ENCODE results near the gene ADARB2.
"Not testable (repeated sequence)": the region's sequence is repeated elsewhere in the genome, so short reads cannot be mapped to it uniquely, and the experiment has no call there.

ADARB2 gene

DNA sequence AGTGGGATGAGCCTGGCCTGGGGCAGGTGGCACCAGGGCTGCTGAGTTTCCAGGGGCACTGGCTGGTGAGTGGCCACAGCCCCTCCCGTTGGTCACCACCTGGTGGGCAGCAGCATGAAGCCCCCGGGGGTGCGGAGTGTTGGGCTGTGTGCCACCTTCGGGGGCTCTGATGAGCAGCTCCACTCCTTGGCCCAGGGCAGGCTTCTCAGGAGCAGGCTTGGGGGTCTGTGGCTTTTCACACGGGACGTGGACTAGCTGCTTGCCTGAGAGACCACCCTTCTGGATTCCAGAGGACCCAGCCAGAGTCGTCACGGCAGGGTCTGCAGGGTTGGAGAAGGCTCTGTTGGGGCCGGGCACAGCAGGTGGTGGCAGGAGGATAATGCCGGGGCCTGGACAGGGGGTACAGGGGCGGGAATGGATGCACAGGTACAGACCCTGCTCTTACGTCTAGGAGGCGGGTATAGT lies 193.1 kb downstream of the ADARB2 start:
- no peak for DNase-seq (ENCODE audit: low read depth)

- DNase-seq (ENCODE audit: low read depth), result no peak
These were observed 193.7 kb downstream of the ADARB2 start for GRCh38 chr10:1543596-1543995.

DNA sequence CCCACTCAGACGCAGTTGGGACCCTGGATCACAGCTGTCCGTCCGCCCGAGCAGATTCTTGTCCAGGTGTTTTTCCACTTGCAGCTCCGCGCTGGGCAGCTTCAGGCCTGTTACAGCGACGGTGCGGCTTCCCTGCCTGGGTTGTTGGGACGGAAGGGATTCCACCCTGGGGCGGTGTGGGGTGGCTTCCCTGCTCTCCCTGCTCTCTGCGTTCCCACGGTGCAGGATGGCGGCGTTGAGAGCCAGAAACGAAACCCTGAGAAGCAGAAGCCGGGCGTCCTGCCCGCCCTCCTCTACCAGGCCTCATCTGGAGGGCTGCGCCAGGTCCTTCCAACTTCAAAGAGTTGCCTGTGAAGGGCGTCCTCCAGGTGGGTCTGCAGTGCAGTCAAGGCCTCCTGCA lies 194.4 kb downstream of the ADARB2 start:
- no peak for DNase-seq (ENCODE audit: low read depth)

GRCh38 chr10:1540144-1540543 lies 197.2 kb downstream of the ADARB2 start:
- DNase-seq (ENCODE audit: low read depth), result no peak

GRCh38 chr10:1539216-1539615 lies 198.1 kb downstream of the ADARB2 start:
- DNase-seq (ENCODE audit: low read depth), result no peak

DNA sequence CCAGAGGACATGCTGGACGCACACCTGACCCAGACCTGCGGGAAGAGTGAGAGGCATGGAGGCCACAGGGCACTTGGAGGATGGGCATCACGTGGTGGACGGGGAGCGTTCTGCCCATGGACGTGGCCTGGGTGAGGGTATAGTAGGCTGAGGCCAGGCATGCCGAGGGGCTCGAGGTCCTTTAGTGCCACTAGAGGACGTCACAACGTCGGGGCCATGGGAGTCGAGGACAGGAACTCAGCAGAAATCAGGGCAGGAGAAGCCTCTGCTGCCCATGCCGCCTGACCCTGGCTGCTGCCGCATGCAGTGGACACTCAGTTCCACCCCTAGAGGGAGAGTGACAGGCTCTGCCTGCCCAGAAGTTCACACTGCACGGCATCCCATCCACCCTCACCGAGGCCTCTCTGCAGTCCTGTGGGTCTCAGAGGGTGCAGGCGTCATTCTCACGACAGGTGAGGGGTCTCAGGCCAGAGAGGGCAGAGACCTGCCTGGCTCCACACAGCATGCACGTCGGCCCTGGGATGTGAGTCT lies 198.7 kb downstream of the ADARB2 start:
- DNase-seq (ENCODE audit: low read depth), result no peak

DNA sequence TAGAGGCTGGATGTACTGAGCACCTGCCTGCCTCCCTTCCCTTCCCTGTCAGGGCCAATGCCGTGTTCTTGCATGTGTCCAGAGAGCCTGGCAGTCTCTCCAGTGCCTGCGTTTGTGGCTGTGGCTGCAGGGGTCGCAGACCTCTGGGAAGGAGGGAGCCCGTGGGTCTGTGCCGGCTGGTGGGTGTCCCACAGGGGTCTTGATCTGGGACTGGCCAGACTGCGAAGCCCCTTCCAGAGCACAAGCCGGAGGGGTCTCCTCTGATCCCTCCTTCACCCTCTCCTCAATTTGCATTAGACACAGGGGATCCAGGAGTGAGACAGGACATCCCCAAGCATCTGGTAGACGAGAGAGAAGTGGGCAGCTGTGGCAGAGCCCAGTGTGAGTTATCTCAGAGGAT lies 199.2 kb downstream of the ADARB2 start:
- no peak for DNase-seq (ENCODE audit: low read depth)

- not testable (repeated sequence) for DNase-seq (ENCODE audit: low read depth)
These were observed 199.9 kb downstream of the ADARB2 start for GRCh38 chr10:1537449-1537848.

DNA sequence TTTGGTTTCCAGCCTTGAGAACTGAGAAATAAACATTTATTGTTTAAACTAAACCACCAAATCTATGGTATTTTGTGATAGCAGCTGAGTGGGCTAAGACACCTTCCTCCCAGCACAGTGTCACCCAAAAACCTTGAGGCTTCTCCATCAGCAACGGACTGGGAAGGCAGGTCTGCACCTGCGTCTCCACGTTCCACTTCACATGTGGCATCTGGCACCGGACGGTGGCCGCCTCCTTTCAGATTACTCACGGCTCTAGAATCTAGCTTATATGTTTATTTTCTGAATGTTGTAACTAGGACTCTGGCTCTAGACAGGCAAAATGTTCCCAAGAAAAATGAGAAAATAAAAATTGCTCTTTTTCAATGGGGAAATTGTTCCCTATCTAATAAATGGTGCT lies 201.0 kb downstream of the ADARB2 start:
- DNase-seq (ENCODE audit: low read depth), result no peak

GRCh38 chr10:1535301-1535965 lies 201.9 kb downstream of the ADARB2 start:
- no peak for DNase-seq (ENCODE audit: low read depth)

GRCh38 chr10:1534820-1535219 lies 202.5 kb downstream of the ADARB2 start:
- no peak for DNase-seq (ENCODE audit: low read depth)

DNA sequence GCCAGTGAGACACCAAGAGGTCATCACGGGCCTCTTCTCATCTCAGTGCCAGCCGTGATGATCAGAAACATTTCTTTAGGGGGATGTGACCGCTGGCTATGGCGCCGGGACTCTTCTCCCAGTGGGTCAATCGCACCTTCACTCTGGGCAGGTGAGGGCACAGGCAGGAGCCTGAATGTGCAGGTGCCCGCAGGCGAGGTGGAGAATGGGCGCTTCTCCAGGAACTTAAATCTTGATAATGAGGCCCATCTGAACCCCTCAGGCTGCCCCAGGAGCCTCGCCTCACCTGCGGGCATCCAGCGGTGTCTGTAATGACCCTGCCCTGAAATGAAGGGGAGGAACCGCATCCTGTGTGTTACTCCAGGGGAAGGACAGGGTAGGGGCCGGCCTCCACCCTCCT lies 204.7 kb downstream of the ADARB2 start:
- no peak for DNase-seq (ENCODE audit: low read depth)

DNA sequence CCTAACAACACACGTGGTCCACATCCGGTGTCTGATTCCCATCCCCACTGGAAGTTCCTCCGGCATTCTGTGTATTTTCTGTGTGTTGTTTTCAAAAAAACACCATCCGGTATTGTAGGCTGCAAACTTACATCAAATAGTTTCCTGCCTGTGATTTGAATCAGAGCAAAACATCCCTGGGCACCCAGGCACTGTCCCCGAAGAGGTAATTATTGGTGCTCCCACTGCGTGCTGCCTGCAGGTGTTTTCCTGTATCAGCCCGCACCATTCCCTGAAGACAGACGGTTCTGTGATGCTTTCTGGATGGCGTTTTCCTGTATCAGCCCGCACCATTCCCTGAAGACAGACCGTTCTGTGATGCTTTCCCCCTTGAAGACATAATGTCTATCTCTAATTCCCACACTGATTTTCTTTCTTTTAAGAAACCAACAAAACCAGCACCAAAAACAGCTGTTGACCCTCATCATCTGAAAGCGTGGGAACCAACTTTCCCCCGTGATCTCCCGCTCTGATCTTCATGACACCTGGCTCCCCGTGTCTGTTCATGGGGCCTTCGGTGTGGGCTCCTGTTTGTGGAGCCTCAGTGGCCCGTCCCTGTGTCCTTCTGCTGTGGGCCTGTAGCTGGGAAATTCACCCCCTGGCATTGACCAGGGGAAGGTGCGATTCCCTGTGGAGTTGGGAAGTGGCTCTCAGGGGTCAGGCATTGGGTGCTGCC lies 205.3 kb downstream of the ADARB2 start:
- DNase-seq (ENCODE audit: low read depth), result no peak

DNA sequence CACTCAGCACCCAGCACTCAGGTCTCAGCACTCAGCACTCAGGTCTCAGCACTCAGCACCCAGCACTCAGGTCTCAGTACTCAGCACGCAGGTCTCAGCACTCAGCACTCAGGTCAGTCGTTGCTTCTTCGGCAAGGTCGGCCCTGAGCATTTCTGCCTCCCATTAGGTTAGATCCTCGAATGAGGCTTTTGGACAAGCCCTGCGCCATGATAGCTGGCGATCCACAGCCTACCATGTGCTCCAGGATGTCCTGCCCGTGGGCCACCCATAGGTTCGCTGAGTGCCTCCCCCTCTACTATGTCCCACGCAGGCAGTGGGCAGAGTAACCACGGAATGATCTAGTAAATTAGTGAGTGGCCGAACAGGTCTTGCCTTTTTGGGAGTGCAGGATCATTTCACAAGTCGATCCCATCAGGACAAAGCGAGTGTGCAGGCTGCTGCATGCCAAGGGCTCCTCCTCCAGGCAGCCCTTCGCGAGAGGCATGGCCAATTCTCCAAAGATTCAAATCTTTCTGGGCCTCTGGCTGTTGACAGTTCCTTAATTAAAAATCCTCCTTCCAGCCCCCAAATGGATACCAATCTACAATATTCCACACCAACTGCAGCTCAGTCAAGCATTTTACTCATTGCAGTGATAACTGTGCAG lies 206.3 kb downstream of the ADARB2 start:
- DNase-seq (ENCODE audit: low read depth), result no peak

DNA sequence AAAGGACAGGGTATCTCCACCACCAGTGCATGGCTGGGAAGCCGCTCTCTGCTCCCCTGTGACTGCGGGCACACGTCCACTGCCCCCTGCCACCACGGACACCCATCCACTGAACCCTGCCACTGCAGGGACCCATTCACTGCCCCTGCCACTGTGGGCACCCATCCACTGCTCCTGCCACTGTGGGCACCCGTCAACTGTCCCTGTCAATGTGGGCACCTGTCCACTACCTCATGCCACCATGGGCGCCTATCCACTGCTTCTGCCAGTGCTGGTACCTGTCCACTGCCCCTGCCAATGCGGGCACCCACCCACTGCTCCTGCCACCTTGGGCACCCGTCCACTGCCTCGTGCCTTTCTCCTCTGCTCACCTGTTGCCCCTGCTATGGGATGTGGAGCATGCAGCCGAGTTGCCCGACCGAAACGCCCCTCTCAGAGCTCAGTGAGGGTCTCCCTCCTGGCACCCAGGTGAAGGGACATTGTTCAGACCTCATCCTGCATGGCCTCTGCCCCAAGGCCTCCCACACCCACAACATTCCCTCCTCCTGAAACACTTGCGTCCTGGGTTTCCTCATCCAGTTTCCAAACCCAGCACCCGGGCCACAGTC lies 207.4 kb downstream of the ADARB2 start:
- DNase-seq (ENCODE audit: low read depth), result no peak

DNA sequence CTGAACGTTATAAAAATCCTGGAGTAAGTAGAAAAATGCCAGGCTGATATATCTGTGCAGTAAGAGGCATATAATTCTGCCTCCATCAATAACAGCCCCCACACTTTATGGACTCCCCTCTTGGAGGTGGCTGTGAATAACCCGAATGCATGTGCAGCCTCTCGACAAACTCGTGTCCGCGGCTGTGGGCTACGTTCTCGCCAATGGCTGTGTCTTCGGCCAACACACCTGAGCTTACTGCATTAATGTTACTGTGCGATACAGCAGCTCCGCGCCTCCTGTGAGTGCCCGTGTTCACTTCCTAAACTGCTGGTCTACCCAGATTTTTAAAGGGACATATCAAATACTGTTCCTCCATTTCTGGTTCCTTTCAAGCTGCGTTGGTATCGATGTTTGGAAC lies 209.4 kb downstream of the ADARB2 start:
- no peak for DNase-seq (ENCODE audit: low read depth)

- no peak for DNase-seq (ENCODE audit: low read depth)
These were observed 210.8 kb downstream of the ADARB2 start for GRCh38 chr10:1526436-1527055.

- no peak for DNase-seq (ENCODE audit: low read depth)
These were observed 211.8 kb downstream of the ADARB2 start for GRCh38 chr10:1525354-1526162.

GRCh38 chr10:1524540-1524939 lies 212.8 kb downstream of the ADARB2 start:
- DNase-seq (ENCODE audit: low read depth), result no peak

GRCh38 chr10:1523221-1523620 lies 214.1 kb downstream of the ADARB2 start:
- DNase-seq (ENCODE audit: low read depth), result no peak

- no peak for DNase-seq (ENCODE audit: low read depth)
These were observed 215.1 kb downstream of the ADARB2 start for GRCh38 chr10:1522237-1522636.

Data from stimulated activated CD8-positive, alpha-beta memory T cell treated with anti-CD3 and anti-CD28 coated beads, Interleukin-7, amount 100 ng/mL, for 24 hours (primary cell).